Measurements from ENCODE around the gene LRTM2.

DNA sequence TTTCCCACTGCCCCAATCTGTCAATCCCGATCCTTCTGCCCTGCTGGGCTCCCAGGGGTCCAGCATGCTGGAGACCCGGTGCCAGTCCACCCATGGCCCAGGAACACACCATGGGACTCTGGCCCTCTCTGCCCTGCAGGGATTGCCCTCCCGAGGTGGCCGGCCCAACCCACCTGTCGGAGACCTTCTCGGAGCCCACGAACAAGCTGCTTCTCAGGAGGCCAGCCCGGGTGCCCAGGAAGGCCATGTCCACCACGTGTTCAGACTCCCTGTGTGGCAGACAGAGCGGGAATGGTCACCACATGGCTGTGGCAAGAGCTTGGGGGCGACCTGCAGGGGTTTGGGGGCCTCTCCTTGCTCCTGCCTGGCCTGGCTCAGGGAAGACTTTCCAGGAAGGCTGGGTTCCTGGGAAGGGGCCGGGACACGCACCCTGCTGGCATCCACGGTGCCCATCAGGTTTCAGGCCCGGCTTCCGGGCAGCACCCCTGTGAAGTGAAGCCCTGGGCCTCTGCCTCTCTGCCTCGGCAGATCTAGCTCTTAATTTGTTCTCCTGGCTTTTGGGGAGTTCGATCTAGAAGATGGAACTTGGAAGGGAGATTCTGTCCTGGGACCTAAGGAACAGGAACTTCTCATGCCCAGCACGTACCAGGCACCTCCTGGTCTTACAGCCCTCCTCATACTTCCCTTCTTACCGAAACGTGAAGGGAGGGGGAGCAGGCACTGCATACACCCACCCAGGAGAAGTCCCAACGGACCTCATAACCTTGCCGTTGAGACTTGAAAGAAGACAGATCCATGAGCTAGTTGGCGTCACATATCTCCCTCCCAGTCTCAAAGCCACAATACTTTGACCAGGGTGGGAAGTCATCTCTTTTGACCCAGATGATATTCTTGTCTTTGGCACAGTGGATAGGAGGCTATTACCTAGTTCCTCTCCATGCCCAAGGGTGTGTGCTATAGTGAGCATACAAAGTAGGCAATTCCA is 26.3 kb downstream of the LRTM2 start:
- TF ChIP-seq, protein P1, sequence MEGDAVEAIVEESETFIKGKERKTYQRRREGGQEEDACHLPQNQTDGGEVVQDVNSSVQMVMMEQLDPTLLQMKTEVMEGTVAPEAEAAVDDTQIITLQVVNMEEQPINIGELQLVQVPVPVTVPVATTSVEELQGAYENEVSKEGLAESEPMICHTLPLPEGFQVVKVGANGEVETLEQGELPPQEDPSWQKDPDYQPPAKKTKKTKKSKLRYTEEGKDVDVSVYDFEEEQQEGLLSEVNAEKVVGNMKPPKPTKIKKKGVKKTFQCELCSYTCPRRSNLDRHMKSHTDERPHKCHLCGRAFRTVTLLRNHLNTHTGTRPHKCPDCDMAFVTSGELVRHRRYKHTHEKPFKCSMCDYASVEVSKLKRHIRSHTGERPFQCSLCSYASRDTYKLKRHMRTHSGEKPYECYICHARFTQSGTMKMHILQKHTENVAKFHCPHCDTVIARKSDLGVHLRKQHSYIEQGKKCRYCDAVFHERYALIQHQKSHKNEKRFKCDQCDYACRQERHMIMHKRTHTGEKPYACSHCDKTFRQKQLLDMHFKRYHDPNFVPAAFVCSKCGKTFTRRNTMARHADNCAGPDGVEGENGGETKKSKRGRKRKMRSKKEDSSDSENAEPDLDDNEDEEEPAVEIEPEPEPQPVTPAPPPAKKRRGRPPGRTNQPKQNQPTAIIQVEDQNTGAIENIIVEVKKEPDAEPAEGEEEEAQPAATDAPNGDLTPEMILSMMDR (conservative IDR thresholded peaks at IDR 0.05; ENCODE audit: low read depth, low read length): no peak
- no peak for TF ChIP-seq EZH2phosphoT487 (IDR thresholded peaks at IDR 0.05; ENCODE audit: borderline replicate concordance, low read length)

Data from PC-3 (cell line).